ENCODE results near the gene NUP210L. TPM values are rescaled to one million over a fixed set of nuclear protein-coding genes. Genes with fewer than 3 reads are reported as not detected.

Gene NUP210L
- polyA plus RNA-seq, 3 donors = 0.03 TPM; not detected in 2

- Histone ChIP-seq H3K27ac (ENCODE audit: low read depth in 1 of 2, low read length in 2 of 2) (no peak overlapping the region), H3K79me2 (ENCODE audit: insufficient read depth, low read length) (no peaks in the 10 kb centered on the region), H2AFZ (ENCODE audit: insufficient read depth, low read depth, low read length, poor library complexity, severe bottlenecking) (no peak overlapping the region), H3K36me3 (replicated peaks in 1 of 2; ENCODE audit: control insufficient read depth in 1 of 2, insufficient read depth in 2 of 2, low read length in 2 of 2) (no peaks in the 10 kb centered on the region), H3K4me2 (replicated peaks; ENCODE audit: extremely low read depth, low read length, poor library complexity, severe bottlenecking) (no peak overlapping the region), H3K9me3 (replicated peaks in 1 of 2; ENCODE audit: control insufficient read depth in 1 of 2, insufficient read depth in 1 of 2, low read length in 2 of 2) (no peaks in the 10 kb centered on the region), H3K4me3 (replicated peaks in 1 of 3; ENCODE audit: low read depth in 2 of 3, low read length in 3 of 3) (no peak overlapping the region), H4K20me1 (ENCODE audit: insufficient read depth, low read length) (no peaks in the 10 kb centered on the region), H3K9ac (ENCODE audit: insufficient read depth, low read length, poor library complexity, severe bottlenecking) (no peak overlapping the region), H3K4me1 (ENCODE audit: control insufficient read depth in 1 of 2, insufficient read depth in 2 of 2, low read length in 2 of 2) (peaks cover 12 to 15% of the 10 kb centered on the region in 2 donors), H3K27me3 (ENCODE audit: control insufficient read depth in 2 of 2, insufficient read depth in 2 of 2, low read length in 2 of 2) (no peaks in the 10 kb centered on the region)
- H3K27ac Mint-ChIP-seq = no peak overlapping the region
- no peaks in the 10 kb centered on the region for H3K9me3 Mint-ChIP-seq
- intact Hi-C loops (cut with micrococcal nuclease) = no loop called here
- no peak for DNase-seq
- H3K27me3 Mint-ChIP-seq (ENCODE audit: low read depth in 3 of 3) = peaks cover 0 to 2% (median 0%) of the 10 kb centered on the region in 3 donors
- no peak overlapping the region for H3K4me3 Mint-ChIP-seq
- H3K4me1 Mint-ChIP-seq = peaks cover 12% of the 10 kb centered on the region
- H3K36me3 Mint-ChIP-seq = no peaks in the 10 kb centered on the region
- TF ChIP-seq CTCF (IDR thresholded peaks at IDR 0.05) = no peak
- no CpG with 5 or more reads among the region's 2 CpGs for WGBS (ENCODE audit: insufficient coverage)
These were observed 8.9 kb downstream of the NUP210L start for GRCh38 chr1:154145986-154146385.

- no peaks in the 10 kb centered on the region for H3K36me3 Mint-ChIP-seq
- DNase-seq = no peak
- WGBS (ENCODE audit: insufficient coverage) = 100% methylated on average over 1 of the region's 6 CpGs
These were observed 12.5 kb downstream of the NUP210L start for GRCh38 chr1:154142358-154142757.

More at GRCh38 chr1:154142358-154142757, 12.5 kb downstream of the NUP210L start:
- Mint-ChIP-seq H3K27ac (no peak overlapping the region), H3K9me3 (peaks cover 0 to 2% (median 0%) of the 10 kb centered on the region in 7 donors), H3K27me3 (ENCODE audit: low read depth in 3 of 3) (peaks cover 0 to 4% (median 0%) of the 10 kb centered on the region in 3 donors), H3K4me1 (no peaks in the 10 kb centered on the region), H3K4me3 (no peak overlapping the region)
- Histone ChIP-seq H3K4me3 (replicated peaks in 1 of 3; ENCODE audit: low read depth in 2 of 3, low read length in 3 of 3) (no peak overlapping the region), H3K36me3 (replicated peaks in 1 of 2; ENCODE audit: control insufficient read depth in 1 of 2, insufficient read depth in 2 of 2, low read length in 2 of 2) (no peaks in the 10 kb centered on the region), H3K79me2 (ENCODE audit: insufficient read depth, low read length) (no peaks in the 10 kb centered on the region), H3K4me1 (ENCODE audit: control insufficient read depth in 1 of 2, insufficient read depth in 2 of 2, low read length in 2 of 2) (no peaks in the 10 kb centered on the region), H3K27ac (ENCODE audit: low read depth in 1 of 2, low read length in 2 of 2) (no peak overlapping the region), H4K20me1 (ENCODE audit: insufficient read depth, low read length) (no peaks in the 10 kb centered on the region), H3K9ac (ENCODE audit: insufficient read depth, low read length, poor library complexity, severe bottlenecking) (no peak overlapping the region), H3K27me3 (ENCODE audit: control insufficient read depth in 2 of 2, insufficient read depth in 2 of 2, low read length in 2 of 2) (no peaks in the 10 kb centered on the region), H3K4me2 (replicated peaks; ENCODE audit: extremely low read depth, low read length, poor library complexity, severe bottlenecking) (no peak overlapping the region), H2AFZ (ENCODE audit: insufficient read depth, low read depth, low read length, poor library complexity, severe bottlenecking) (no peak overlapping the region), H3K9me3 (replicated peaks in 1 of 2; ENCODE audit: control insufficient read depth in 1 of 2, insufficient read depth in 1 of 2, low read length in 2 of 2) (no peaks in the 10 kb centered on the region)
- intact Hi-C loops (cut with micrococcal nuclease) = no loop called here
- TF ChIP-seq CTCF (IDR thresholded peaks at IDR 0.05) = no peak

All from CD14-positive monocyte (primary cell).